HG03558 (cell line): ENCODE results near the gene HLA-DQB1.
"Not testable (repeated sequence)": the region's sequence is repeated elsewhere in the genome, so short reads cannot be mapped to it uniquely, and the experiment has no call there.

ENCODE experiments used
- ATAC-seq: cut with Tn5 transposase; IDR thresholded peaks from one replicate; pipeline ENCODE4 v1.9.1; 2021; ENCODE audit warnings: moderate number of reproducible peaks; ENCODE audit not compliant: unreplicated experiment; ENCODE audit errors: extremely low read depth

Gene HLA-DQB1

GRCh38 chr6:32666420-32667300, at the start of gene HLA-DQB1:
Gene HLA-DQB1, minus strand, starts transcription at chr6:32666657. Its CDS starts 50 bp downstream, at chr6:32666607.
- ATAC-seq, result peak; percentile 44

DNA sequence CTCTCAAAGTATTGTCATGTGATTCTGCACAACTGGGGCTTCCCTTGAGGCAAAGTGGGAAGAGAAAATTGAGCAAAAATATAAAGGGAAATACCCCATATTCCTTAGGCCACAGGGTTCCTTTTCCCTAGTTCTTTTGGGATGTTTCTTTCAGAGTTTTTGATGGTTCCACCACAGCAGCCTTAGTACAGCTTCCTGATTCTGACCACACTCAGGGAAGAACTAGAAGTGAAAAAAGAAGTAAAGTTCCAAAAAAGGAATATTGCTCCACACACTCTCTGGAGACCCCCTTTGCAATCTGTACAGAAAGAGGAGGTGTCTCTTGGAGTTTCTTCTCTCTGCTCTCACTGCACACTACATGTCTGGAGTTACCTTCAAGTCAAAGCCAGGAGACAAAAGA, 46.8 kb upstream of the HLA-DQB1 start:
- no peak for ATAC-seq

GRCh38 chr6:32709625-32710024, 43.2 kb upstream of the HLA-DQB1 start:
- no peak for ATAC-seq

DNA sequence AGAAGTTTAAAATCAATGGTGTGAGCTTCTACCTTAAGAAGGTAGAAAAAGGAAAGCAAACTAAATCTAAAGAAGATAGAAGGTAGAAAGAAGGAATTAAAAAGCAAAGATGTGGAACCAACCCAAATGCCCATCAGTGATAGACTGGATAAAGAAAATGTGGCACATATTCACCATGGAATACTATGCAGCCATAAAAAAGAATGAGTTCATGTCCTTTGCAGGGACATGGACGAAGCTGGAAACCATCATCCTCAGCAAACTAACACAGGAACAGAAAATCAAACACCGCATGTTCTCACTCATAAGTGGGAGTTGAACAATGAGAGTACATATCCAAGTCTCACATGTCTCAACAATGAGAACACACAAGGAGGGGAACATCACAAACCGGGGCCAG, 38.7 kb upstream of the HLA-DQB1 start:
- ATAC-seq, result not testable (repeated sequence)

DNA sequence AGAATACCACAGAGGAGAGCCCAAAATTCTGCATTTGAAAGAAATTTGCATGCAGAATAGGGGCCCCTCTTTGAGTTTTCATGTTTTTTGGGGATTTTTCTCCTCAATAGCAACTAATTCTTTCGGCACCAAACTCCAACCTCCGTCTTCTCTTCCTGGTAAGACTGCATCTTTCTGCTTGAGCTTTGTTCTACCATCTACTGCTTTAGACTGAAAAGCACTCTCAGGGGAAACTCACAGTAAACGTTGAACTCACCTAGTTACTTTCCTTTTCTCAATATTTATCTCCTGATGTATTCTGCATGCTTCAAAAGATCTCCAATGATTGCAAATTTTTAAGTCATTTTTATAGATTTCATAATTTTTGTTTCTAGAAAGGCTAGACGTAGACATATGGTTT, 36.9 kb upstream of the HLA-DQB1 start:
- no peak for ATAC-seq

GRCh38 chr6:32700391-32701040, 34.1 kb upstream of the HLA-DQB1 start:
- no peak for ATAC-seq

GRCh38 chr6:32697031-32697430, 30.6 kb upstream of the HLA-DQB1 start:
- no peak for ATAC-seq

GRCh38 chr6:32692019-32692418, 25.6 kb upstream of the HLA-DQB1 start:
- no peak for ATAC-seq

DNA sequence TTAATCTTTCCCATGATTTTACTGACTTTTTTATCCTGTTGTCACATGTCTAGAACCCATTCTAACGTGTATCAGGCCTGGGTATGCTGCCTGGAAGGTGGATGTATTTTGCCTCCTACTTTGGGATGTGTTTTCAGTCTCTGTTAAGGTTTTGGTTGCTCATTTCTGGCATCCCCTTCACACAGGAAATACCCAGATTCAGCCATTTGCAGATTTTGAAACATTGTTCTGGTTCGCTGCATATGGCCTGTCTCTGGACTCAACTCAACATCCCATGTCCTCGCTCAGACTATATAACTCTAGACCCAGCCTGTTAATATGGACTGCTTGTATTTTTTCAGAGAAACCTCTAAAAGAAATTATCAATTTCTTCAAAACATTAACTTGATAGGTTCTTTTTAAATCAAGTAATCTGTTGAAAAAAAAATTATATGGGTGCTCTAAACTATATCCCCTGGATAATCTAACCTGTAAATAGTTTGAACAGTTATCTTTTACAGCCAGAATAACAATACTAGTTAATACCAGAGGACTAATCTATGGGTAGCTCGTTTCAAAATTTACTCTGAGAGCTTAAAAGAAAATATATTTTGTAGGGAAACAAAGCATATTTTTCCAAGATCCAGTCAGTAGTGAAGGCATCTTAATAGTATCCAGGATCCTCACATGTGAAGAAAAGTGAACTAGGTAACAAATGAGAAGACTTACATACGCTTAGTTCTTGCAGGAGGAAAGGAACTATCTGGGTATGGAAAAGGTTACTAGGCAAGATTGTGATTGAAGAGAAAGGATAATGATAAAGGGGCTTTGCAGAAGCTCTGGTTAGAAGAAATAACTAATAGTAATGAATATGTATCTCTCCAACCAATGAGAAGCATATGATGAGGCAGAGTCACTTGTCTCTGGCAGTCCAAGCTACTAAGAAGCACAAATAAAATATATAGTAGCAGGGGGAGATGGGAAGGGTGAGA, 23.4 kb upstream of the HLA-DQB1 start:
- no peak for ATAC-seq

- peak; percentile 78 for ATAC-seq
These were observed 19.1 kb upstream of the HLA-DQB1 start for GRCh38 chr6:32685603-32686002.

DNA sequence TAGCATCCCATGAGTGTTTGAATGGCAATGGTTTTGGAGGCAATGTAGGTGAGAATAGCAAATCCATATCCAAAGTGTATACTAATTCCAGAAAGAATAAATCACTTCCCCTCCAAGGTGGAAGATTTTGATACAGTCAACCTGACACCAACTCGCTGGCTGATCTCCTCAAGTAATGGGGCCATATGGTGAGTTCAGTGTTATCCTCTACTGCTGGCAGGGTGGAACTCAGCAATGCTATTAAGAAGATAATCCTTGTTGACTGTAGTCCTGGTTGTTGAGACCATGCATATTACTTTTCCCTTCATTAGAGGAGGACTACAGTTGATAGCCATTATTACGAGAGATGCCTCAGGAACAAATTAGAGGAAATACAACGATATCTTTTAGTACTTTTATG, 17.8 kb upstream of the HLA-DQB1 start:
- no peak for ATAC-seq

- ATAC-seq, result no peak
These were observed 13.6 kb upstream of the HLA-DQB1 start for GRCh38 chr6:32680055-32680454.

GRCh38 chr6:32679492-32679891, 13.0 kb upstream of the HLA-DQB1 start:
- ATAC-seq, result no peak

- ATAC-seq, result not testable (repeated sequence)
These were observed 7.7 kb upstream of the HLA-DQB1 start for GRCh38 chr6:32674123-32674522.

DNA sequence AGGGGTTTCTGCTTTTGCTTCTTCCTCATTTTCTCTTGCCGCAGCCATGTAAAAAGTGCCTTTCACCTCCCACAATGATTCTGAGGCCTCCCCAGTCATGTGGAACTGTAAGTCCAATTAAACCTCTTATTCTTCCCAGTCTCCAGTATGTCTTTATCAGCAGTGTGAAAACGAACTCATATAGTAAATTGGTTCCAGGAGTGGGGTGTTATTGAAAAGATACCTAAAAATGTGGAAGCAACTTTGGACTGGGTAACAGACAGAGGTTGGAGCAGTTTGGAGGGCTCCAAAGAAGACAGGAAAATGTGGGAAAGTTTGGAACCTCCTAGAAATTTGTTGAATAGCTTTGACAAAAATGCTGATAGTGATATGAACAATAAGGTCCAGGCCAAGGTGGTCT, 5.5 kb upstream of the HLA-DQB1 start:
- not testable (repeated sequence) for ATAC-seq

- ATAC-seq, result no peak
These were observed 3.4 kb upstream of the HLA-DQB1 start for GRCh38 chr6:32669893-32670292.

DNA sequence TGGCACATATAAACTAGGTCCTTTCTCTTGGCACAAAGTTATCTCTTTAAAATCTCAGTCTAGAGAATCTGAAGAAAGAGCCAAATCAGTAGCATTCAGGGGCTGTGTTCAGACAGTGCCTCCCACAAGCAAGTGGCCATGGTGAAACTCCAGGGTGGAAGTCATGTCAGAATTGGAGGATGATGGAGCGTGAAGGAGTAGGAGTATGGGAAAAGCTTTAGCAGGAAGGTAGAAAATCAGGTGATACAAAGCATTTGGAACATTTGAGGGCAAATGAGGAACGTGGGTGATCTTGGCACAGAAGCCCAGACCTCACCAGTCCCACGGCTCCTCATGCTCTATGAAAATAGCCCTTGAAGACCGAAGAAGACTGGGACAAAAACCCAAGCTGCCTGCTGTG, 2.8 kb upstream of the HLA-DQB1 start:
- ATAC-seq, result no peak

- peak; percentile 50 for ATAC-seq
These were observed 1.8 kb upstream of the HLA-DQB1 start for GRCh38 chr6:32668226-32668747.

DNA sequence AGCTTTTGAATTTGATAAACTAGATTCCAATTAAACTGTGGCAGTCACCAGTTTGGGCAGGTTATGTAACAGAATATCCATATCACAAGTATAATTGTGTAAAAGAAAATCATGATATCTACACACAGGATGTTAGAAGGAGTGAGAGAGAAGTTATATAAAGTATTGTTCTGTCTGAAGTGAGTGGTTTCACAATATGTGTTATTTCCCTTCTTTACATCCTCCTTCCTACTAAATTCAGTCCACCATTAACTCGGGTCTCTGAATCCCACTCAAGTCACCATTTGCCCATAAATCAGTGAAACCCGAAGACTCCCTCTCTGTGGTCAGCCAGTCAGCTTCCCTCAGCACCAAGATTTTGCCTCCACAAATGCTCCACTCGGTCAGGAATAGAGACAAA, 796 bp downstream of the HLA-DQB1 start:
- ATAC-seq, result no peak

GRCh38 chr6:32664827-32665362, 1.6 kb downstream of the HLA-DQB1 start:
- ATAC-seq, result no peak
